ENCODE measurements around the gene RNF126.

DNA sequence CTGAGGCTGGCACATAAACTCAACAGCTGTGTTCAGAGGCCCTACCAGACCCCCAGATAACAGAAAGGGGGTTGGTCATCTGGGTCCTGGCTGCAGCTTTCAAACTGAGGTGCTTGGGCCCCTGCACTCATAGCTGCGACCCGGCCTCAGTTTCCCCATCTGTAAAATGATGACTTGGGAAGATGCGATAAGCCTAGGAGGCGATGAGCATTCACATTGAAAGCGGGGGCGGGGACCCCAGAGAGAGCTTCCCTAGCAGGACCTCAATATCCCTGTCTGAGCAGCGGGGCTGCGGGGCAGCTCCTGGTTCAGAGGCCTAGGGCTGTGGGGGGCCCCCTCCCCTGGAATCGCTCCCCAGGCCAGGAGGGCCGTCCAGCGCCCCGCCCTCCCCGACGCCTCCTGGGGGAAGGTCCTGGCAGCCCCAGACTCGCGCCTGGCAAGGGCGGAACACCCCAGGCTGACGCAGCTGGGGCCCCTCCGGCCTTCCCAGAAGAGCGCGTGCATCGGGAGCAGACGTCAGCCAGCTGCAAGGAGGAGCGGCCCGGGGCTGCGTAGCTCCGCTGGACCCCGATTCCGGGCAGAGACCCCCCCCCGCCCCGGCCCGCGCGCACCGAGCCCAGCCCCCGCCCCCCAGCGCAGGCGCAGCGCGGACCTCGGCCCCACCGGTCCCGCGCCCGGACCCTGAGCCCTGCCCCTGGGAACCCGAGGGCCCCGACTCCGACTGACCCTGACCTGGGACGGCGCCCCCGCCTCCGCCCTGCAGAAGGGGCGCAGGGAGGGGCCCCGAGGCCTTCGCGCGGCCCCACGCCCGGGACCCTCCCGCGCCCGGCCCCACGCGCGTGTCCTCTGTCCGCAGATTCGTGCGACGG, 16.6 kb upstream of the RNF126 start:
- TF ChIP-seq, protein P1, sequence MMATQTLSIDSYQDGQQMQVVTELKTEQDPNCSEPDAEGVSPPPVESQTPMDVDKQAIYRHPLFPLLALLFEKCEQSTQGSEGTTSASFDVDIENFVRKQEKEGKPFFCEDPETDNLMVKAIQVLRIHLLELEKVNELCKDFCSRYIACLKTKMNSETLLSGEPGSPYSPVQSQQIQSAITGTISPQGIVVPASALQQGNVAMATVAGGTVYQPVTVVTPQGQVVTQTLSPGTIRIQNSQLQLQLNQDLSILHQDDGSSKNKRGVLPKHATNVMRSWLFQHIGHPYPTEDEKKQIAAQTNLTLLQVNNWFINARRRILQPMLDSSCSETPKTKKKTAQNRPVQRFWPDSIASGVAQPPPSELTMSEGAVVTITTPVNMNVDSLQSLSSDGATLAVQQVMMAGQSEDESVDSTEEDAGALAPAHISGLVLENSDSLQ (IDR thresholded peaks at IDR 0.05) = no peak
- no peak for TF ChIP-seq ZNF384 (IDR thresholded peaks at IDR 0.05)
- no peak for TF ChIP-seq SP1 (IDR thresholded peaks at IDR 0.05)
- TF ChIP-seq LEF1 (IDR thresholded peaks at IDR 0.05; ENCODE audit: borderline replicate concordance) = no peak; the same call in 1 of the 2 replicates
- no peak for TF ChIP-seq ELF4 (IDR thresholded peaks at IDR 0.05)
- no peak for TF ChIP-seq FOXK2 (IDR thresholded peaks at IDR 0.05)
- no peak for TF ChIP-seq HDGF (IDR thresholded peaks at IDR 0.05; ENCODE audit: borderline replicate concordance)
- no peak for TF ChIP-seq SUZ12 (IDR thresholded peaks at IDR 0.05)
- no peak for TF ChIP-seq BHLHE40 (IDR thresholded peaks at IDR 0.05; ENCODE audit: borderline replicate concordance)
- TF ChIP-seq FOXA1 (IDR thresholded peaks at IDR 0.05) = no peak
- 0 out of 2 replicates have a peak, but pooled peaks have one; percentile 13 for TF ChIP-seq FOXM1 (IDR thresholded peaks at IDR 0.05; ENCODE audit: borderline replicate concordance)
